HG03045 (cell line): ENCODE measurements around the gene RAB32.

ENCODE experiments used
- ATAC-seq: cut with Tn5 transposase; IDR thresholded peaks from one replicate; pipeline ENCODE4 v1.9.1; 2021; ENCODE audit warnings: mild to moderate bottlenecking, moderate library complexity; ENCODE audit not compliant: unreplicated experiment

The RAB32 gene

DNA sequence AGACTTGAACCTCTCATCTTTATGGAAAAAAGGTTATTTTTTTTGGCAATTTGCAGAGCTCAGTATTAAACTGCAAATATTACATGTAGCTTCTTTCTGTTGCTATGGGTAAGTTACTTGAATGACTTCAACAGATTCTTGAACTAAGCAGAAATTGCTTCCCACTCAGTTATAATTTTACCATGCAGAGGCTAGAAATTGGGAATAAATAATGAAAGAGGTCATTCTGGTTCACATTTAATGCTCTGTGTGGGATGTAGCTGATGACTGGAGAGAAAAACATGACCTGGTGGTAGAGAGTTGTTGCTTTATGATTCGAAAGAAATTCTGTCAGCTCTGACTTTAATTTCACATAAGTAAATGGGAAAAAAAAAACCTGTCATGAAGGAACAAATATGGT, 38.3 kb downstream of the RAB32 start:
- no peak for ATAC-seq

DNA sequence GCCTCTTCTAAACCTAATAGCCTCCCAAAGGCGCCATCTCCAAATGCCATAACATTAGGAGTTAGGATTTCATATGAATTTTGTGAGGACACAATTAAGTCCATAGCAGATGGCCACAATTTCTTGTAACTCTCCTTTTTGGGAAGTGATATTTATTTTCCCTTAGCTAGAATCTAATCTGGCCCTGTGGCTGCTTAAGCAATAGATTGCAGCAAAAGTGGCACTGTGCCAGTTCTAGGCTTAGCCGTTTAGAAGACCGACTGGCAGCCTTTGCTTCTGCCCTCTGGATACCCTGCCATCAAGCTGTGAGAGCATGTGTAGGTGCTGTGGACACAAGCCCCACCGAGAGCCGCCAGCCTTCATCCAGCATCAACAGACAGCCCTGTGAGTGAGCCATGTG, 39.2 kb downstream of the RAB32 start:
- ATAC-seq: no peak

DNA sequence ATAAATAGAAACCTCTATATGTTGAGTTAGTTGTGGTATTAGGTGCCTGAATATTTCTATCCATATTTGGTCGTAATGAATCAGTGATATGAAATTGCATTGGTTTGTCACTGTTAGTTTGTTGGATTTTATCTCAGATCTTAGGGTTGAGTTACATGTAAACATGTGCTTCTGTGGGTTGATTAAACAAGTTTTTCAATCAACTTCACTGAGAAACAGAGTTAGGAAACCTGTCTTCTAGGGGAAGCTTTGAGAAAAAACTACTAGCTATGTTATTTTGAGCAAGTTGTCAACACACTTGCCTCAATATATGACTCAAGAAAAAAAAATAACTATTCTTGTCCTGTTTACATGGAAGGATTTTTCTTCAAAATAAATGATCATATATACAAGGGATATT, 40.3 kb downstream of the RAB32 start:
- no peak for ATAC-seq

DNA sequence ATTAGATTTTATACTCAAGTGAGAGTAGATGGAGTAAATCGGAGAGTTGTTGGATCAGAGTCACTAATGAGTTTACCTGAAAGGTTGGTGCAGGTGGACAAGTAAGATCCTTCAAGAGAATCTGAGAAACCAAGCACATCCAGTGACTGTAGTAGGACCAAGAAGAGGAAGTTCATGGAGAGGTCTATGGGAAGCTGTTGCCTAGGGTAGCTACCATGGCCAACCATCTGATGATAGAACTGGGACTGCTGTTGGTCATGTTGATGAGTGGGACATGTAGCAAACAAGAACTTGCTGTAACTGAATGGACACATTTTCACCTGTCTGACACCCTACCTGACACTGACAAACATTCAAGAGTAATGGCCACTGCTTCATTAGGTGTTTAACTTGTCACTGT, 43.8 kb downstream of the RAB32 start:
- ATAC-seq: no peak

DNA sequence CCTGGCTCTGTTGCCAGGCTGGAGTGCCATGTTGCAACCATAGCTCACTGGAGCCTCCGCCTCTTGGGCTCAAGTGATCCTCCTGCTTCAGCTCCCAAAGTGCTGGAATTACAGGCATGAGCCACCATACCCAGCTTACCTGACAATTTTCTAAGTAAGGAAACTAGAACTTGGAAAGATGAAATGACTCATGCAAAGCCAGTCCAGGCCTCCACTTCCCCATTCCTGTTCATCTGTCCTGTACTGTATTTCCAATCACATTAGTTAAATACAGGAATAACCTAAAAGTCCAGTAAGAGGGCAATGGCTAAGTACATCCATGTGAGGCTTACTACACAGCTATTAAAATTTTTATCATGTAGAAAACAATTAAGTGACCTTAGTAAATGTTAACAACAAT, 46.9 kb downstream of the RAB32 start:
- ATAC-seq: no peak

DNA sequence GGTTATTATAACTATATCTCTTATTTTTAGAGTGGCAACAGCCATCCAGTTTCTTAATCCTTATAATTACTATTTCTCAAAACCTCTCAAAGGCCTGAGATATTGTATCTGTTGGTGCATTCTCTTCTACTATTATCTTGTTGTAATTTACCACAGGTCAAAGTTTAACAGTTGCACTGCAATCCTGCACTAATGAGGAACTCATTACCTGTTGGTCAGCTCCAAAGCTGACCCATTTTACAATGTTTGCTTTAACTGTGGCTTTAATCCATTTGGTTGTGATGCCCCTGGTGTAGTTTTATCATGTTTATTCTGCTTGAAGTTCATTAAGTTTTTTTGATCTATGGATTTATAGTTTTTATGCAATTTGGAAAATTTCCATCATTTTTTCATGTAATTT, 48.8 kb downstream of the RAB32 start:
- ATAC-seq: no peak

DNA sequence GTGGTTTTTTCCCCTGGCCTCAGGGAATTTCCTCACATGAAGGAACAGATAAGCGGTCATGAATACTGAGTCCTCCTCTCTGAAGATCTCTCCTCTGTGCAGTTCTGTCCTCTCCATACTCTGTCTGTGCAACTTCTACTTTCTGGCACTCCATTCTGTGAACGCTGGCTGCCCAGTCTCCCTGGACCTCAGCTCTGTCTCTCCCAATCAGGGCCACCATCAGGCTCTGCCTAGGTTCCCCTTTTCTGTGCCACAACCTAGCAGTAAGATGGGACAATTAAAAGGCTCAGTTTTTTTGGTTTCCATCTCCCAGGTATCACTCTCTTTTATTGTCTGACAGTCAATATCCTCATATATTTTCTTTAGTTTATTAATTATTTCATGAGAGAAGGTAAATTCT, 50.4 kb downstream of the RAB32 start:
- no peak for ATAC-seq

DNA sequence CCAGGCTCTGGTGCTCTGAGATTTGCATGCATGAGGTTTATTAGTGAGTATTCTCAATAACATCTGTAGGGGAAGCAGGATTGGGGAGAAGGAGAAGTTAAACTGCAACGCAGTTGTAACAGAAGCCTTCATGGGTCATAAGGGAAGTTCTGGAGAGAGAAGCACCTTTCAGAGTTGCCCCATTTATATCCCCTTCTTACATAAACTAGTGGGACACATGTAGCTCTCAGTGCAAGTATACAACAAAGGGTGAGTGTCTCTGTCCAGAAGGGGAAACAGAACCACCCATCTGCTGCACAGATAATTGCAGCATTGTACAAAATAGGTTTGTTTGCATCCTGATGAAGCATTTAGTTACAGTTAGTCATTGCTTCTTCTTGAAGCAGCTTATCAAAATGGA, 50.9 kb downstream of the RAB32 start:
- no peak for ATAC-seq

DNA sequence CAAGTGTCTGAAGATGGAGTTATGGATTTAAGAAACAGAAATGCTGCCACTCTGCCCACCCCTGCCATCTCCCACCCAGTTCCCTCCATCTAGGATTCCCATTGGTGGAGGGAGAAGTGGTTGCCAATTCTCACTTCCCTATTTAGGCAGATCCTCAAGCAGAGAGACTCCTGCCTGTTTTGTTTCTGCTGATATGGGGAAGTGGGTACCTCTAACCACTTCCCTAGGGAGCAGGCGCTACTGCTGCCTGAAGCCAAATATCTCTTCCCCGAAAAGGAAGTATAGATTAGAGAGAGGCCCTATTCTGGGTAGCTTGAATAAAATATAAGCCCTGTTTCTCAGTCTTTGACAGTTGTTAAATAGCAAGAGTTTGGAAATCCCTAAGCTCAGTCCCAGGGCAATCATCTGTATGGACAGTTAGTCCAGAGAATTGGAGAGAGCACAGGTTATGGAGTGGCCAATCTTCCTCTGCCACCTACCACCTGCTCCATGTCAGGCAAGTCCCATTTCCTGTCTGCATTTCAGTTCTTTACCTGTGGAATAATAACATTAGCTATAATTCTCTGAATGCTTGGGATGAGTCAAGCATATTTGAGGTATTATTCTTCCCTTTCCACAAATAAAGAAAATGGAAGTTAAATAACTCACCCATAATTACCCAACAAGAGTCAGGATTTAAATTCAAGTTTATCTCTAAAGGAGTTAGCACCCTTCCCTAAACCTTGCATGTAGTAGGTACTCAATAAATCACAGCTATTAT, 52.5 kb downstream of the RAB32 start:
- no peak for ATAC-seq

DNA sequence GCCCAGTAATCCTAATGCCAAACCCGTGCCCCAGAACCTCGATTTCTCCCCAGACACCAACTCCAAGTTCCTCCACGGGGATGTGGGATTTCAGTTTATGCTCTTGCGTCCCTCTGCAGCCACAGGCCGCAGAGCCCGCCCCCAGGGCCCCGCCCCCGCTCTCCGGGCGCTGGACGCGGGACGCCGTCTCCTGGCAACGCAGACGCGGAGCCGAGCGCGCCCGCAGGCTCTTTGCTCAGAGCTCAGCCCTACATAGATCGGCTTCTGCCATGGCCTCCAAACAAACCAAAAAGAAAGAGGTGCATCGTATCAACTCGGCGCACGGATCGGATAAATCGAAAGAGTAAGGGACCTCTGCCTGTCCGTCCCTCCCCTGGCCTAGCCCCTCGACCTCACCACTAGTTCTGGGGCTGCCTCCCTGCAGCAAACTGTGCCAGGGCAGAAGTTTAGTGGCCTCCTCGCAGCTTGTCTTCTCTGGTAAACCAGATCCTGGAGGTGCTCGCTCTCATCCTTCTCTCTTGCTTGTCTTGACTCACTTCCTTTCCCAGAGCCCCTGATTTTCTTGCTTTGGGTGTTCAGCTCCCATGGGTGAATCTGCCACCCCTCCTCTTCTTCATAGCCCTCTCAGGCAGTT, 55.3 kb downstream of the RAB32 start, which contains the start of gene ADGB:
ADGB (plus strand) TSS at position 201 of the 634 bp plus-strand sequence; CDS start at position 270, 69 bp downstream.
- ATAC-seq: no peak

DNA sequence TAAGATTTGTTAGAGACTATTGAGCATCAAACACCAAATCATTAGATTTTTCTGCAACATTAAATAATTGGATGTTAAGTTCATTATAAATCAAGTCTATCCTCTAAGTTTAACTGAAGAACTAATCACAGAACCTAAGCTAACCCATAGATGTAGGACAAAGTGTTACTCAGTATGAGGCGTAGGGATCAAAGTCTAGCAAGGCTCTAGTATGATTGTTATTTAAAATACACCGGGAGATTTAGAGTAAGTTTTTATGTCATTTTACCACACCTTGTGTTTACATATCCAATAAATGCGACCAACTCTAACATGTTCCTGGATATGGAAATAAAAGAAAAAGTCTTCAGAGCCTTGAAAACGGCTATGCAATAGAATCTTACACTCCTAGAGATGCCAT, 57.7 kb downstream of the RAB32 start:
- ATAC-seq: no peak

DNA sequence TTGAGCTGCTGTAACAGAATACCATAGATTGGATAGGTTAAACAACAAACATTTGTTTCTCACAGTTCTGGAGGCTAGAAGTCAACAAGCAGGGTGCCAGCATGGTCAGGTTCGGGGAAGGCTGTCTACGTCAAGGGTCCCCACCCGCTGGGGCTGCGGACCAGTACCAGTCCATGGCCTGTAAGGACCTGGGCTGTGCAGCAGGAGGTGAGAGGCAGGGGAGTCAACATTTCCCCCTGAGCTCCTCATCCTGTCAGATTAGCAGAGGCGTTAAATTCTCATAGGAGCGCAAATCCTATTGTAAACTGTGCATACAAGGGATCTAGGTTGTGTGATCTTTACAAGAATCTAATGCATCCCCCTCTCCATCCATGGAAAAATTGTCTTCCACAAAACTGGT, 58.9 kb downstream of the RAB32 start:
- no peak for ATAC-seq
